GM23338 (cell line): Measurements from ENCODE around the gene PRR36. TPM values are rescaled to one million over a fixed set of nuclear protein-coding genes. Genes with fewer than 3 reads are reported as not detected.

Source experiments
- ATAC-seq: fragments of 200-7000 bp; cut with Tn5 transposase; 3 replicates; pipeline ENCODE4 v1.9.1; 2020
- DNase-seq: peaks from one replicate; pipeline ENCODE4 v3.0.0-alpha.2; 2015; ENCODE audit warnings: low spot score
- H2AFZ ChIP-seq: fragments of 200-600 bp; sonication (generic); 2 replicates; pipeline ENCODE4 v1.8.0; 2016; ENCODE audit warnings: antibody characterized with exemption, mild to moderate bottlenecking, moderate library complexity
- H3F3A ChIP-seq: fragments of 200-600 bp; sonication (generic); replicated peaks from 2 replicates; pipeline ENCODE4 v1.8.0; 2017; ENCODE audit warnings: antibody characterized with exemption, mixed run types, low read depth
- H3K27ac ChIP-seq: fragments of 200-600 bp; sonication (generic); 2 replicates; pipeline ENCODE4 v1.6.1; 2016; ENCODE audit warnings: low read depth
- H3K27me3 ChIP-seq: fragments of 200-600 bp; sonication (generic); 2 replicates; pipeline ENCODE4 v1.8.0; 2016; ENCODE audit warnings: mild to moderate bottlenecking, mixed run types, moderate library complexity; ENCODE audit not compliant: insufficient read depth
- H3K36me3 ChIP-seq: fragments of 200-600 bp; sonication (generic); 2 replicates; pipeline ENCODE4 v1.8.0; 2016; ENCODE audit warnings: mild to moderate bottlenecking; ENCODE audit not compliant: insufficient read depth
- H3K4me1 ChIP-seq: fragments of 200-600 bp; sonication (generic); 2 replicates; pipeline ENCODE4 v1.8.0; 2016; ENCODE audit warnings: mild to moderate bottlenecking, moderate library complexity; ENCODE audit not compliant: insufficient read depth
- H3K4me2 ChIP-seq: fragments of 200-600 bp; sonication (generic); 2 replicates; pipeline ENCODE4 v1.7.1; 2017; ENCODE audit warnings: mixed run types
- H3K4me3 ChIP-seq: fragments of 200-600 bp; sonication (generic); 2 replicates; pipeline ENCODE4 v1.6.1; 2016; ENCODE audit warnings: mixed run types
- H3K79me2 ChIP-seq: fragments of 200-600 bp; sonication (generic); replicated peaks from 2 replicates; pipeline ENCODE4 v1.8.0; 2017; ENCODE audit warnings: mild to moderate bottlenecking; ENCODE audit not compliant: insufficient read depth
- H3K9me2 ChIP-seq: fragments of 200-600 bp; sonication (generic); 2 replicates; pipeline ENCODE4 v1.8.0; 2017; ENCODE audit not compliant: insufficient read depth
- H4K20me1 ChIP-seq: fragments of 200-600 bp; sonication (generic); replicated peaks from 2 replicates; pipeline ENCODE4 v1.8.0; 2017; ENCODE audit warnings: mild to moderate bottlenecking; ENCODE audit not compliant: insufficient read depth
- H3K27ac Mint-ChIP-seq: 2 replicates; pipeline ENCODE4 v1.8.0; 2020; ENCODE audit warnings: inconsistent platforms, mild to moderate bottlenecking, moderate library complexity, mixed read lengths
- H3K27me3 Mint-ChIP-seq: 3 replicates; pipeline ENCODE4 v1.8.0; 2022; ENCODE audit warnings: low read depth, mild to moderate bottlenecking, moderate library complexity, mixed read lengths, inconsistent platforms; ENCODE audit not compliant: insufficient read depth, poor library complexity
- H3K36me3 Mint-ChIP-seq: 3 replicates; pipeline ENCODE4 v1.8.0; 2021; ENCODE audit warnings: low read depth, mild to moderate bottlenecking, inconsistent platforms, moderate library complexity, mixed read lengths
- H3K4me1 Mint-ChIP-seq: 3 replicates; pipeline ENCODE4 v1.8.0; 2020; ENCODE audit warnings: mild to moderate bottlenecking, inconsistent platforms, mixed read lengths
- H3K4me3 Mint-ChIP-seq: 3 replicates; pipeline ENCODE4 v1.8.0; 2021; ENCODE audit warnings: moderate library complexity, mild to moderate bottlenecking, inconsistent platforms, mixed read lengths
- H3K9me3 Mint-ChIP-seq: 3 replicates; pipeline ENCODE4 v1.8.0; 2020; ENCODE audit warnings: moderate library complexity, mild to moderate bottlenecking, inconsistent platforms, mixed read lengths
- CREB1 ChIP-seq: fragments of 250-450 bp; sonication (Bioruptor Pico); IDR thresholded peaks from 2 replicates; pipeline ENCODE4 v1.5.0; 2020; ENCODE audit warnings: low read depth, mild to moderate bottlenecking, moderate library complexity
- CTCF ChIP-seq, 2 experiments: fragments of 200-600 bp in 1 of 2; sonication (generic) in 1 of 2; conservative IDR thresholded peaks; 2 replicates each; pipeline versions ENCODE4 v1.5.1 to v1.6.1; 2016 to 2017; ENCODE audit warnings: antibody characterized with exemption in 2 of 2, low read depth in 2 of 2, mild to moderate bottlenecking in 2 of 2, moderate library complexity in 1 of 2
- EZH2 ChIP-seq: fragments of 200-600 bp; sonication (generic); IDR thresholded peaks from one replicate; pipeline ENCODE4 v1.8.0; 2017; ENCODE audit warnings: antibody characterized with exemption, mild to moderate bottlenecking, low read depth; ENCODE audit not compliant: unreplicated experiment
- EZH2phosphoT487 ChIP-seq: fragments of 200-600 bp; sonication (generic); IDR thresholded peaks from one replicate; pipeline ENCODE4 v1.8.1; 2018; ENCODE audit warnings: antibody characterized with exemption; ENCODE audit not compliant: unreplicated experiment
- JUNB ChIP-seq: IDR thresholded peaks from one replicate; pipeline ENCODE4 v1.6.1; 2016; ENCODE audit warnings: antibody characterized with exemption; ENCODE audit not compliant: unreplicated experiment
- NANOG ChIP-seq: IDR thresholded peaks from 2 replicates; pipeline ENCODE4 v1.6.1; 2016; ENCODE audit warnings: antibody characterized with exemption, borderline replicate concordance
- POLR2AphosphoS5 ChIP-seq: IDR thresholded peaks from 2 replicates; pipeline ENCODE4 v1.6.1; 2016; ENCODE audit warnings: antibody characterized with exemption, low read depth
- STAT1 ChIP-seq: IDR thresholded peaks from one replicate; pipeline ENCODE4 v1.6.1; 2016; ENCODE audit warnings: antibody characterized with exemption; ENCODE audit not compliant: unreplicated experiment
- ZNF114 ChIP-seq: fragments of 250-450 bp; sonication (Bioruptor Pico); IDR thresholded peaks from 2 replicates; pipeline ENCODE4 v1.5.0; 2020; ENCODE audit warnings: mild to moderate bottlenecking, moderate library complexity
- ZNF331 ChIP-seq: fragments of 250-450 bp; sonication (Bioruptor Pico); IDR thresholded peaks from 2 replicates; pipeline ENCODE4 v1.5.0; 2020; ENCODE audit warnings: low read depth, mild to moderate bottlenecking, moderate library complexity
- ZNF462 ChIP-seq: fragments of 250-450 bp; sonication (Bioruptor Pico); IDR thresholded peaks from 2 replicates; pipeline ENCODE4 v1.5.0; 2020; ENCODE audit warnings: mild to moderate bottlenecking, moderate library complexity
- polyA plus RNA-seq: library from polyadenylated mRNA; unstranded; fragments of >200 nt; fragmentation: Nextera tagmentation; extraction: Ambion mirVana; gene quantifications from 2 replicates; pipeline ENCODE4 v1.2.1, GENCODE V29; 2016
- total RNA-seq: library from RNA; depleted of rRNA; stranded (reverse); fragments of >200 nt; shearing (Covaris generic); gene quantifications from 2 replicates; pipeline ENCODE4 v1.2.3, GENCODE V29; 2014
- TF ChIP-seq, protein P1 (sequence below): IDR thresholded peaks from one replicate; pipeline ENCODE4 v1.6.1; 2018; ENCODE audit warnings: antibody characterized with exemption; ENCODE audit not compliant: unreplicated experiment

The PRR36 gene
- total and polyA plus RNA-seq, 2 experiments from 2014 or later = 17.6 to 17.9 TPM

GRCh38 chr19:7900931-7901330 is 26.7 kb upstream of the PRR36 start:
- H3K4me1 Mint-ChIP-seq = peaks cover 19% of the 10 kb centered on the region
- peaks cover 11% of the 10 kb centered on the region for H3K4me1 ChIP-seq
- H3K79me2 ChIP-seq = peaks cover 16% of the 10 kb centered on the region
- no peak overlapping the region for H3K4me3 Mint-ChIP-seq
- no peak for TF ChIP-seq CTCF (conservative IDR thresholded peaks at IDR 0.05; ENCODE audit: low read depth in 2 of 2)
- TF ChIP-seq, protein P1, sequence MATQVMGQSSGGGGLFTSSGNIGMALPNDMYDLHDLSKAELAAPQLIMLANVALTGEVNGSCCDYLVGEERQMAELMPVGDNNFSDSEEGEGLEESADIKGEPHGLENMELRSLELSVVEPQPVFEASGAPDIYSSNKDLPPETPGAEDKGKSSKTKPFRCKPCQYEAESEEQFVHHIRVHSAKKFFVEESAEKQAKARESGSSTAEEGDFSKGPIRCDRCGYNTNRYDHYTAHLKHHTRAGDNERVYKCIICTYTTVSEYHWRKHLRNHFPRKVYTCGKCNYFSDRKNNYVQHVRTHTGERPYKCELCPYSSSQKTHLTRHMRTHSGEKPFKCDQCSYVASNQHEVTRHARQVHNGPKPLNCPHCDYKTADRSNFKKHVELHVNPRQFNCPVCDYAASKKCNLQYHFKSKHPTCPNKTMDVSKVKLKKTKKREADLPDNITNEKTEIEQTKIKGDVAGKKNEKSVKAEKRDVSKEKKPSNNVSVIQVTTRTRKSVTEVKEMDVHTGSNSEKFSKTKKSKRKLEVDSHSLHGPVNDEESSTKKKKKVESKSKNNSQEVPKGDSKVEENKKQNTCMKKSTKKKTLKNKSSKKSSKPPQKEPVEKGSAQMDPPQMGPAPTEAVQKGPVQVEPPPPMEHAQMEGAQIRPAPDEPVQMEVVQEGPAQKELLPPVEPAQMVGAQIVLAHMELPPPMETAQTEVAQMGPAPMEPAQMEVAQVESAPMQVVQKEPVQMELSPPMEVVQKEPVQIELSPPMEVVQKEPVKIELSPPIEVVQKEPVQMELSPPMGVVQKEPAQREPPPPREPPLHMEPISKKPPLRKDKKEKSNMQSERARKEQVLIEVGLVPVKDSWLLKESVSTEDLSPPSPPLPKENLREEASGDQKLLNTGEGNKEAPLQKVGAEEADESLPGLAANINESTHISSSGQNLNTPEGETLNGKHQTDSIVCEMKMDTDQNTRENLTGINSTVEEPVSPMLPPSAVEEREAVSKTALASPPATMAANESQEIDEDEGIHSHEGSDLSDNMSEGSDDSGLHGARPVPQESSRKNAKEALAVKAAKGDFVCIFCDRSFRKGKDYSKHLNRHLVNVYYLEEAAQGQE = no peak
- no peak for TF ChIP-seq CREB1 (CRISPR knock-in tag)
- TF ChIP-seq STAT1 = no peak
- TF ChIP-seq ZNF114 (CRISPR knock-in tag) = no peak
- no peak for TF ChIP-seq JUNB
- no peak for TF ChIP-seq ZNF331
- TF ChIP-seq EZH2 = no peak
- TF ChIP-seq NANOG = no peak
- TF ChIP-seq ZNF462 (CRISPR knock-in tag) = no peak
- no peak for TF ChIP-seq EZH2phosphoT487
- TF ChIP-seq POLR2AphosphoS5 = no peak
- ATAC-seq (no peak), DNase-seq (no peak)
- no peaks in the 10 kb centered on the region for H3K27me3 ChIP-seq
- no peak overlapping the region for H2AFZ ChIP-seq
- H4K20me1 ChIP-seq = no peaks in the 10 kb centered on the region; the same call in 1 of the 2 replicates
- no peaks in the 10 kb centered on the region; the same call in 1 of the 2 replicates for H3K36me3 ChIP-seq
- H3K4me3 ChIP-seq = no peak overlapping the region
- H3K9me2 ChIP-seq = no peaks in the 10 kb centered on the region
- no peak overlapping the region for H3K27ac ChIP-seq
- peaks cover 17% of the 10 kb centered on the region; the same call in 2 of the 3 replicates for H3K36me3 Mint-ChIP-seq
- no peak overlapping the region for H3K27ac Mint-ChIP-seq
- H3F3A ChIP-seq = peaks cover 8% of the 10 kb centered on the region; the same call in 1 of the 2 replicates
- peaks cover 24% of the 10 kb centered on the region for H3K27me3 Mint-ChIP-seq
- peaks cover 6% of the 10 kb centered on the region; the same call in 1 of the 3 replicates for H3K9me3 Mint-ChIP-seq
- H3K4me2 ChIP-seq = no peak overlapping the region
